HK-2 (cell line): ENCODE data around the gene MXD4.
"Not testable (repeated sequence)": the region's sequence is repeated elsewhere in the genome, so short reads cannot be mapped to it uniquely, and the experiment has no call there.

Experiments used
- DNase-seq: peaks from one replicate; pipeline ENCODE4 v3.0.0-alpha.2; 2018; ENCODE audit not compliant: unreplicated experiment

Gene MXD4

GRCh38 chr4:2250357-2251072, 11.4 kb downstream of the MXD4 start:
- peak; percentile 0 for DNase-seq

GRCh38 chr4:2249526-2250356, 12.2 kb downstream of the MXD4 start:
- peak; percentile 3 for DNase-seq

DNA sequence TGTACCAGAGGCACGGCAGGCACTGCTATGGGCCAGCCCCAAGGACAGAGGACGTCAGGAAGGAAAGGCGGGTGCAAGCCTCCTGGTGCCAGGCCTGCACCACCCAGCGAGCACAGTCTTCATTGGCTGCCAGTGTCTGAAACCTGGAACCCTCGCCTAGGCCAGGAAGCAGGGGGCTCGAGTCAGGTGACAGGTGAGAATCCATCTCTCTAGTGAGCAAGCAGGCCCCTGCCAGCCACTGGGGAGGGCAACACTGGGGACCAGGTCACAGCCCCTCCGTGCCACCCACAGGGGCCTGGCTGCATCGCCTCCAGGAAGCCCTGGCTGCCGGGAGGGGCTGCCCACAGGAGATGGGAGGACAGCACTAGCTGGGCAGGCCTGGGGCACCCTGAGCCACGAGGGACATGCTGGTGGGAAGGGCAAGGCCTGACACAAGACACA, 13.1 kb downstream of the MXD4 start:
- DNase-seq = no peak

DNA sequence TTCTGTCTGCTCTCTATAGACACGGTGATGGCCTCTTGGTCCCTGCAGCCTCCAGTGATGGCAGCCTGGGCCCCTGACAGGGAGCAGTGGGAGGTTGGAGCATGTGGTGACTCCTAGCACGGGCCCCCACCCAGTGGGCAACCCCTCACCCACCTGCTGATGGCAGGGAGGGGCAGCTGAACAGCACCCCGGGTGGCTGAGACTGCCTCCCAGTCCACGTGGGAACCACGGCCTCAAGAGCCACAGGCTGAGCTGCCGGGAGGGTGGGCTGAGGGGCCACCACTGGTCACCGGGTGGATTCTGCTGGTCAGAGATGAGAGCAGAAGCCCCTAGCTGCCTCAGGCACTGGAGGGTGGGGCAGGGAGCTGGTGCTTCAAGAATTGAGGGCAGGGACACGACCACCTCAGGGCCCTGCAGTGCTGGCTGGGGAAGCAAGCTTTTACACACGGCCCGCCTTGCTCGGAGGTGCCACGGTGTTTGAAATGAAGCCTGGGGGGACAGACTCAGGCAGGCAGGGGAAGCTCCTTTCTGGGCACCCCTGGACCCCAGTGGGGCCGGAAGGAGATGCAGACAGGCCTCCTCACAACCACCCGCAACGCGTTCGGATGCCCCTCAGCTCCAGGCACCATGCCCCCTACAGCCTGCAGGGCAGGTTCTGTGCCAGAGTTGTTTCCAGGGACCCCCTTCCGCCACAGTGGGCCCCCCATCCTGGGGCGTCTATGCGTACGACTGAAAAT, 13.7 kb downstream of the MXD4 start:
- no peak for DNase-seq

DNA sequence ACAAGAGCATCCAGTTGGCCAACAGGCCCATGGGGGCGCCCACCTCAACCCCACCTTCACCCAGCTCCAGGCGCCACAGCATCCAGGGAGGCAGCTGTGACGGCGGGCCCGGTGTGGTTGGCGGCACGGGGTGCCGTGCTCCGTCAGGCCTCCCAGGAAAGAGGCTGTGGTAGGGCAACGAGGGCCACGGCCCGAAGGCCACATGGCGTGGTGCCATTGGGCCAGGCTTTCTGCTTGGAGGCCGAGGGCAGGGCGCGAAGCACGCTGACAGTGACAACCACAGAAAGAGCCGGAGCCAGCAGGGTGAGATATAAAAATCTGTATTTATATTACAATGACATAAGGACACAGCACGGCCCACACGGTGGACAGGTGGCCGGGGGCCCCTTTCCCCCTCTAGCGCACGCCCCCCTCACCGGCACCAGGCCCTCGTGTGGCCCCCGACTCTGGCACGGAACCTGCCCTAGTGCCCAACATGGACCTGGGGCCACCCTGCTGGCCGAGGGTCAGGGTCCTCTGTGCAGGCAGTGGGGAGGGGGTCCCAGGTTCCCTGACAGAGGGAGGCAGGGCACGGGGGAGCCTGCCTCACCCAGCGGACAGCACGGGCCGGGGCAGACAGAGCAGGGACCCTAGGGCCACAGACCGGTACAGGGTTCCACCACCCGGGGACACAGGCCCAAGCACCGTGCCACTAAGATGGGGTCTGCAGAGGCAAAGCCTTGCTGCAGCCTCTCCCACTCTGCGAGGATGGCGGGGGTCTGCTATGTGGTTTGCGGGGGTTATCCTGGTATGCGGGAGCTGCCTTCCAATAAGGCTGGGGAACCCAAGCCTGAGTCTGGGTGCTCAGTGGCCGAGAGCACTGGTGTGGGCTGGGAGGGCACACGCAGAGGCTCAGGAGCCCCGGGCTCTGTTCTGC, 14.5 kb downstream of the MXD4 start:
- DNase-seq = peak; percentile 2

DNA sequence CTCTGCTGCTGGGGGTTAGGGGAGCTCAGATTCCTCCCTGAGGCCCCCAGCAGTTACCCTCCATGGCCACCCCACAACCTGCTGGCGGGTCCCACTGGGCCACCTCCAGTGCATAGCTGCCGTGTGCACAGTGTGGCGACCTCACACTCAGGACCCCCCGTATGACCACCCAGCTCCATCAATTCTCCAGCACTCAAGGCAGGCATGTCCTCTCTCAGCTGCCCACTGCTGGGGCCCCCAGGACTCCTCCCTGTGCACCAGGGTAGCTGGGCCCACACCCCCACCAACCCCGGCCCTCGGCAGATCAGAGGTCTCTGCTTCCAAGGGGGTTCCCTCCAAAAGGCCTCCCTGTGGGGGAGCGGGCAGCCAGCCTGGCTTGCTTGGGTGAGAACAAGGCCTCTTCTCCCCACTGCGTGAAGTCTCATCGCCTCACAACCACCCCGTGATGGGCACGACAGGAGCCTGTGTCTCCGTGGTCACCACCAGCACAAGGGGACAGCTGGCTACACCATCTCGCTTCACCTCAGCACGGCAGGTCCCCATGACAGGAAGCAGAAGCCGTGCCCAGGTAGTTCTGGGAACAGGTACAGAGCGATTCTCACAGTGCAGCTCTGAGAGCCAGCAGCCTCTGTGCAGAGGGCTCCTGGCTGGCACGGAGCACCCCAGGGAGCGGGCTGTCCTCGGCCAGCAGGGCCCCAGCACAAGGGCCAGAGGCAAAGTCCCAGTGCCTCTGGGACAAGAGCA, 15.4 kb downstream of the MXD4 start:
- DNase-seq = no peak

DNA sequence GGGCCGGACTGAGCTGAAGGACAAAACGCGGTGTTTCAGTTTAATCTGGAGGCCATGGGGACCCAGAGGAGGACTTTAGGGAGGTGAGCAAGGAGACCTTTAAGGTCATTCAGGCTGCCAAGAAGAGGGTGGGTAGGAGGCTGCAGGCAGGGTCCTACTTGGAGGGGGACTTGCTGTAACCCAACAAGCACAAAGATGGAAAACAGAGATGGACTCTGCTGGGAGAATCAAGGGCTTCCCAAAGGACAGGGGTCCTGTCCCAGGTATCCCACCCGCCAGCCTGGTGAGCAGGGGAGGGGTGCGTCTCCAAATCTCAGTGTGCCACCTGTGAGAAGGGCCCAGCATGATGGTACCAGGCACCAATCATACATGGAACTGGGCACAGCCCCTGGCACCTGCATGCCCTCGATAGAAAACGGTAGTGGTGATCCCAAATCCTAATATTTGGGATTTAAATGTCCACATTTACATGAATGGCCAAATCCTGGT, 16.1 kb downstream of the MXD4 start:
- DNase-seq = no peak

DNA sequence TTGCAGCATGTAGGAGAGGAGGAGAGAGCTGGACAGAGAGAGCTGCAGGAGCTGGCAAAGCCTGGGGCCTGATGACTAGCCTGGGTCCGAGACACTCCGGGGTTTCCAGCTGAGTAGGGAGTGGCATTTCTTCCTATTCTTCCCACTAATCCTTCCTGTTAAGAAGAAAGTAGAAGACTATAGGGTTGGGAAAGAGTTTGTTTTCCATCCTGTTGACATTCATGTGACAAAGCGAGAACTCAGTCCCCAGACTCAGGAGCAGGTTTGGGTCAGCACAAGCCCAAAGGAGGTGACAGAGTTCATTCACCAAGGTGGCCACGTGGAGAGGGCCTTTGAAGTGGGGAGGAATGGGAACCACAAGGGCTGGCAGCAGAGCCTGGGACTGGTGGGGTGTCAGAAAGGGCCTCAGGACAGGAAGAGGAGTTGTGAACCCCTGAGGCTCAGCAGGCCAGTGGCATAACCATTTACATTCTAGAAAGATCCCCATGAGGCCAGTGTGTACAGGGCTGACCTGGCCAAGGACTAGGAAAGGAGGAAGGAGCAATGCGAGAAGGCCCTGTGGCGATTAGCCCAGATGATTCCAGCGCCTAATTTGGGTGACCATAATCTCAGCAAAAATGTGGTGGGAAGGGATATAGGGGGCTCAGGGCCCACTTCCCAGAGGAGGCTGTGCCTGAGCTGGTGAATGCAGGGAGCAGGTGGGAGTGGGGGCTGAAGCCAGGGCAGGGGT, 16.7 kb downstream of the MXD4 start:
- no peak for DNase-seq

DNA sequence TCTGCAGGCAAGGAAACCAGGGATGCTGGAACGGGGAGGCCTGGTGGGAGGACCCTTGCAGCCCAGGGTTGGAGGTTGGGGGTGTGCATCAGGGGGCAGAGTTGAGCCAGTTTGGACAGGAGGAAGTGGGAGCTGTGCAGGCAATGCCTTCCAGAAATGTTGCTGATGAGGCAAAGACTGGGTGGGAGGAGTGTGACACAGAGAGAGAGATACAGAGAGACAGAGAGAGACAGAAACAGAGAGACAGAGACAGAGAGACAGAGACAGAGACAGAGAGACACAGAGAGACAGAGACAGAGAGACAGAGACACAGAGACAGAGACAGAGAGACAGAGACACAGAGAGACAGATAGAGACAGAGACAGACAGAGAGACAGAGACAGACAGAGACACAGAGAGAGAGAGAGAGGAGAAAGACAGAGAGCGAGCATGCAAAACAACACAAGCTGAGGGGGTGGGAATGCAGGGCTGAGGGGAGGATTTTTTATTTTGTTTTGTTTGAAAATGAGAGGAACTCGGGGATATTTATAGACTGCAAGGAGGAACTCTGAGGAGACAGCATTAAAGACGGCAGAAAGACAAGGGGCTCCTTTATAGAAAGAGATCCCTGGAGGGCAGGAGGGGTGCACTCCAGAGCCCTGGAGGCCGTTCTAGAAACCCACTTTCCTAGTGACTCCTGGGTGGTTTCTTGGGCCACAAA, 18.1 kb downstream of the MXD4 start:
- no peak for DNase-seq

DNA sequence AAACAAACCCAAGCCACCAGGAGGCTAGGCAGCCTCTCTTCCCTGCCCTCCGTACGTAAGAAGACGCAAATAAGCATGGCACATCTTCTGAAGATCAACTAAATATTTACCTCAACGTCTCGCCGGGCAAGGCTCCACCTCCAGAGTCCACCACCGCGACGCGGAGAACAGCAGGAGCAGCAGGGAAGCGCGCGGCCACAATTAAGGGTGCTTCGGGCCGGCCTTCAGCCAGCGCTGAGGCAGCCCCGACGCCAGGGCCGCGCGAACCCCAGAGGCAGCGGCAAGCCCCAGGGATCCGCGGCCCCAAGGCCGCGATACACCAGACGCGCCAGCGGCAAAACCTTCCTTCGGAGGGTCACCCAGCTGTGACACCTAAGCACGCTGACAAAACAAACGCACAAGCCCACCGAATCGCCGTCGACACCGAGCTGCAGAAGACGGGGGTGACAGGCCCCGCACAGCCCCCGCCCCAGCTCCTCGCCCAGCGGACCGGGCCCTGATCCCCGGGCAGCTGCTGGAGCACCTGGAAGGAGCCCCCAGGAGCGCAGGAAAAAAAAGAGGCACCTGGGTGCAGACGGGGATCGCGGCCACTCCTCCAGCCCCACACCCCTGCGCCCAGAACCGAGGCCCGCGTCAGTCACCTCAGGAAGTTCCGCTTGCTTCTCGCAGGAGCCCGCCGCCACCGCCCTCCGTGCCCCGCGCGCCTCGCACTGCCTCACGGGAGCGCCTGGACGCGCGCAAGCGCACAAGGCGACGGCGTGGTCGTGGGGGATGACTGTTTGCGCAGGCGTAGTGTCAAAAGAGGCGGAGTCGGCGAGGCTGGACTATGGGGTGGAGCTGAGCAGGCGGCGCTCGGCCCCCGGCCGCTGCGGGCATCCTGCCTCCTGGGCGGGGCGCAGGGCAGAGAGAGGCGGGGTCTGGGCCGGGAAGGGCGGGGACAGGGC, 20.2 kb downstream of the MXD4 start, which contains the start of the genes HAUS3 and POLN:
HAUS3 (minus strand) TSS at position 712 of the 944 bp plus-strand sequence. CDS start 1,175 bp downstream, outside the sequence.
POLN (minus strand) TSS at position 712 of the 944 bp plus-strand sequence. CDS start 12,890 bp downstream, outside the sequence.
- DNase-seq = peak; percentile 99

GRCh38 chr4:2241003-2241402, 20.9 kb downstream of the MXD4 start:
- no peak for DNase-seq

DNA sequence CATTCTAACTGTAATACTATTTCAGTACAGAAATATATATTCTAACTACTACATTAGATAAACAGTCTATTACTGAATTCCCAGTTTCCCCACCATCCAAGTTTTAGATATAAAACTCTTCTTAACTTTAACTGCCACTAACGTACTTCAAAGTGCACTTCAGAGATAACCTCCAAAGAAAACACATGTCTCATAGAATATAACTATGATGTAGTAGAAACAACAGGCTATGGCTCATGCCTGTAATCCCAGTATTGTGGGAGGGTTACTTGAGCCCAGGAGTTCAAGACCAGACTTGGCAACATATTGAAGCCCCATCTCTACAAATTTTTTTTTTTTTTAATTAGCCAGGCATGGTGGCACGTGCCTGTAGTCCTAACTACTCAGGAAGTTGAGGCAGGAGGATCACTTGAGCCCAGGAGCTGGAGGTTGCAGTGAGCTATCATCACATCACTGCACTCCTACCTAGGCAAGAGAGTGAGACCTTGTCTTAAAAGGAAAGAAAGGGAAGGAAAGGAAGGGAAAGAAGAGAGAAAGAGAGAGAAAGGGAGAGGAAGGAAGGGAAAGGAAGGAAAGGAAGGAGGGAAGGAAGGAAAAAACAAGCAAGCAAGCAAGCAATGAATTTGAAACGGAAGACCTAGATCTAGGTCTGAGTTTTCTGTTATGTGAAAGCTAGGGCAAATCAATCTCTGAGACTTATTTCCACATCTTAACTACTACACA, 24.8 kb downstream of the MXD4 start:
- no peak for DNase-seq

- DNase-seq = no peak
Observed at GRCh38 chr4:2231082-2231481, 30.8 kb downstream of the MXD4 start.

- no peak for DNase-seq
Observed at GRCh38 chr4:2226261-2226660, 35.6 kb downstream of the MXD4 start.

DNA sequence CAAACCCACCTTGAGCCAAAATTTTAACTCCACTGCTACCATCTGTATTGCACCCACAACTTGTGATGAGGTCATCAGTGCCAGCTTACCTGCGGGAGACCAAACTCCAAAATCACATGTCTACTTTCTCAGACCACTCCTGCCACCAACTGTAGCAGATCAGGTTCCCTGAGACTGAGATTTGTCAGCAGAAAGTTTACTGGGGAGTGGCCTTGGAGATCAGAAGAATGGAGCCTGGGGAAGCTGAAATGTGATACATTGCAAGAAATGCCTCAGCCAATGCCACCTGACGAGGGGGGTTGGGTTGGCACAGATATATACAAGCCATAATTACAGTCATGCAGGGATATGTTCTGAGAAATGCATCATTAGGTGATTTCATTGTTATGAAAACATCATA, 39.1 kb downstream of the MXD4 start:
- no peak for DNase-seq

GRCh38 chr4:2221378-2221777, 40.5 kb downstream of the MXD4 start:
- not testable (repeated sequence) for DNase-seq

DNA sequence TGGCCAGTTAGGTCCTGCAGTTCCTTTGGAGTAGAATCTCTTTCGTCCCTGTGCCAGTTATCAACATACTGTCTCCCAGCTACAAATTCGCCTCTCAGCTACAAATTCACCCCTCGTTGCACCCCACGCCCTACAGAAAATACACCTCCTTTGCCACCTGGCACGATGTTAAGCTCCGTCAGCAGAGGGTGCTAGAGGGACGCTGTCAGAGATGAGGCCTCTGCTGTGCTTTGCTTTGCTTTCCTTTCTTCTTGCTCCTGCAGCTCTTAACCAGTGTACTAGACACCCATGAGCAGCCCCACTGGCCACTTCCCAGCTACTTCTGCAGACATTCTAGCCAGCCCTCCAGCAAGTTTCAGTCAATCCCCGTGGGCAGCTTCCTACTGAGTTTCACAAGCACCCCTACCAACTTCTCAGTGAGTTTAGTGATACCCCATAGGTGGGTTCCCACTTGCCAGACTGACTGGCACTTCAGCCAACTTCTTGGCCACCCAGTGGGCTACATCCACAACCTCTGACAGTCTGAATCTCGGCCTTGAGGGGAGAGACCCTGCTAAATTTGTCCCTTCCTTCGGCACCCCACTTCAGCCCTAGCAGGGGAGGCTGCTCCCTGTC, 41.8 kb downstream of the MXD4 start:
- peak; percentile 69 for DNase-seq
